Endometrium (tissue), 2 donors: ENCODE measurements around the gene SNX3.

Experiments used
- FAIRE-seq: peaks from 2 replicates; lab custom pipeline; 2012; peaks lifted over from hg19 to GRCh38; lab: Jason Lieb, UNC
- donor health status: control.
- donor health status: control.

SNX3 gene

GRCh38 chr6:108203189-108204112, 57.4 kb downstream of the SNX3 start:
- no peak for FAIRE-seq

GRCh38 chr6:108200631-108201030, 60.2 kb downstream of the SNX3 start:
- no peak for FAIRE-seq

- FAIRE-seq: no peak
Observed at GRCh38 chr6:108200186-108200585, 60.7 kb downstream of the SNX3 start.

GRCh38 chr6:108198761-108199498, 61.9 kb downstream of the SNX3 start:
- no peak for FAIRE-seq

- FAIRE-seq: no peak
Observed at GRCh38 chr6:108195209-108195608, 65.6 kb downstream of the SNX3 start.

GRCh38 chr6:108194503-108194902, 66.3 kb downstream of the SNX3 start:
- FAIRE-seq: no peak

- no peak for FAIRE-seq
Observed at GRCh38 chr6:108193835-108194234, 67.0 kb downstream of the SNX3 start.

- FAIRE-seq: no peak
Observed at GRCh38 chr6:108193131-108193530, 67.7 kb downstream of the SNX3 start.

GRCh38 chr6:108187519-108187918, 73.3 kb downstream of the SNX3 start:
- FAIRE-seq: no peak

- FAIRE-seq: no peak
Observed at GRCh38 chr6:108186226-108186625, 74.6 kb downstream of the SNX3 start.

GRCh38 chr6:108180776-108181175, 80.1 kb downstream of the SNX3 start:
- FAIRE-seq: no peak

- no peak for FAIRE-seq
Observed at GRCh38 chr6:108180266-108180665, 80.6 kb downstream of the SNX3 start.

GRCh38 chr6:108179741-108180140, 81.1 kb downstream of the SNX3 start:
- FAIRE-seq: no peak

- no peak for FAIRE-seq
Observed at GRCh38 chr6:108176281-108177089, 84.4 kb downstream of the SNX3 start.

- no peak for FAIRE-seq
Observed at GRCh38 chr6:108175592-108176279, 85.1 kb downstream of the SNX3 start.

- no peak for FAIRE-seq
Observed at GRCh38 chr6:108175176-108175591, 85.7 kb downstream of the SNX3 start.

GRCh38 chr6:108174371-108175175, 86.3 kb downstream of the SNX3 start:
- no peak for FAIRE-seq

- FAIRE-seq: no peak
Observed at GRCh38 chr6:108171918-108172516, 88.8 kb downstream of the SNX3 start.

GRCh38 chr6:108171291-108171917, 89.4 kb downstream of the SNX3 start:
- FAIRE-seq: no peak
